Measurements from ENCODE around the gene ALDH1A3.

The ALDH1A3 gene

DNA sequence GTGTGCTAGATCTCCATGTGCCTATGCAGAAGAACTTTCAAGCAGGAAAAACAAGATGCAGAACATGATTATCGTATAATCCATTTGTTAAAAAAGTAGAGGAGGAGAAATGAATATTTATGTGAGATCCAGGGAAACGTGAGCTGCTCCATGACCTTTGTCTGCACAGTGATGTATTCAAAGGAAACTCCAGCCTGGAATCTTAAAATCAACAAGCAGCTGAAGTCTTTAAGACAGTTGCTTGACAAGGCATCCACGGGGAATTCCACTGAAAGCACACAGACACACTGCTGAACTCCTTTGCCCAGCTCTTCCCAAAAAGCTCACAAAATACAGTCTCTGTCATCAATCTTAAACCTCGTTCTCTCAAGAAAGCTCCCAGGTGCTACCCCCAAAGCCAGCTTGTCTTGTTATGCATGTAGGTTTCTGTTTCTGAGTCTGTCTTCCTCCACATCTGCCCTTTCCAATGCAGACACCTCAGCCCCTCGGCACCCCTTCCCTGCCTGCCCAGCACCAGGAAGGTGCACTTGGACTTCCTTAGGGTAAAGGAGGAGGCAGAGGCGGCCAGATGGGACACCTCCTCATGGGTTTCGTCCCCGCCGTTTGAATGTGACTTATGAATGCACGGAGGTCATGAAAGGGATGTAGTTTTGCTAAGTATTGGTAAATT lies 68.3 kb downstream of the ALDH1A3 start:
- ATAC-seq (replicated peaks; ENCODE audit: extremely low read depth, poor library complexity, severe bottlenecking) (no peak), DNase-seq (ENCODE audit: low spot score in 2 of 2) (no peak)
- no peaks in the 10 kb centered on the region for H3K4me1 Mint-ChIP-seq
- no peak overlapping the region for H3K27ac Mint-ChIP-seq (ENCODE audit: low read depth)
- no peak overlapping the region for H3K4me3 Mint-ChIP-seq
- H3K27me3 Mint-ChIP-seq = peaks cover 18% of the 10 kb centered on the region
- H3K9me3 Mint-ChIP-seq = no peaks in the 10 kb centered on the region
- H3K36me3 Mint-ChIP-seq (ENCODE audit: insufficient read depth) = no peaks in the 10 kb centered on the region

DNA sequence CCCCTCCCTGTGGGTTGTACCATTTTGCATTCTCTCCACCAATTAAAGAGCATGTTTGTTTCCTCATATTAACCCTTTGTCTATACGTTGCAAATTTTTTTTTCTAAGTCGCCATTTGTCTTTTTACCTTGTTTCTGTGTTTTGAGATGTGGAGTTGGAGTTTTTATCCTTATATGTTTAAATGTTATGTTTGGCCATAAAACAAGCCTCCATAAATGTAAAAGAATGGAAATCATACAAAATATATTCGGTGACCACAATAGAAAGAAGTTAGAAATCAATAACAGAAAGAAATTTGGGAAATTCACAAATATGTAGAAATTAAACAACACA lies 68.8 kb downstream of the ALDH1A3 start:
- H3K27me3 Mint-ChIP-seq = peaks cover 18% of the 10 kb centered on the region
- ATAC-seq (replicated peaks; ENCODE audit: extremely low read depth, poor library complexity, severe bottlenecking) = no peak
- H3K36me3 Mint-ChIP-seq (ENCODE audit: insufficient read depth) = no peaks in the 10 kb centered on the region
- H3K27ac Mint-ChIP-seq (ENCODE audit: low read depth) = no peak overlapping the region
- no peak for DNase-seq (ENCODE audit: low spot score in 2 of 2)
- H3K4me1 Mint-ChIP-seq = no peaks in the 10 kb centered on the region
- H3K9me3 Mint-ChIP-seq = no peaks in the 10 kb centered on the region
- no peak overlapping the region for H3K4me3 Mint-ChIP-seq

DNA sequence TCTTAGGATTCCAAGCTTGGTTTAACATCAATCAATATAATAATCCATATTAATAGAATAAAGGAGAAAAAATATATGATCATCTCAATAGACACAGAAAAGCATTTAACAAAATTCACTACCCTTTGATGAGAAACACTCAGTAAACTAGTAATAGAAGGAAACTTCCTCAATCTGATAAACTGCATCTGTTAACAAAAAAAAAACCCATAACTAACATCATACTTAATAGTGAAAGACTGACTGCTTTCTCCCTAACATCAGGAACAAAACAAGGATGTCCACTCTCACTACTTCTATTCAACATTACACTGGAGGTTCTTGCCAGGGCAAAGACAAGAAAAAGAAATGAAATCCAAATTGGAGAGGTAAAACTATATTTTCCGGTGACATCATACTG lies 70.1 kb downstream of the ALDH1A3 start:
- Mint-ChIP-seq H3K36me3 (ENCODE audit: insufficient read depth) (no peaks in the 10 kb centered on the region), H3K27ac (ENCODE audit: low read depth) (no peak overlapping the region), H3K27me3 (peaks cover 19% of the 10 kb centered on the region), H3K9me3 (no peaks in the 10 kb centered on the region), H3K4me1 (no peaks in the 10 kb centered on the region), H3K4me3 (no peak overlapping the region)
- no peak for ATAC-seq (replicated peaks; ENCODE audit: extremely low read depth, poor library complexity, severe bottlenecking)
- DNase-seq (ENCODE audit: low spot score in 2 of 2) = no peak

DNA sequence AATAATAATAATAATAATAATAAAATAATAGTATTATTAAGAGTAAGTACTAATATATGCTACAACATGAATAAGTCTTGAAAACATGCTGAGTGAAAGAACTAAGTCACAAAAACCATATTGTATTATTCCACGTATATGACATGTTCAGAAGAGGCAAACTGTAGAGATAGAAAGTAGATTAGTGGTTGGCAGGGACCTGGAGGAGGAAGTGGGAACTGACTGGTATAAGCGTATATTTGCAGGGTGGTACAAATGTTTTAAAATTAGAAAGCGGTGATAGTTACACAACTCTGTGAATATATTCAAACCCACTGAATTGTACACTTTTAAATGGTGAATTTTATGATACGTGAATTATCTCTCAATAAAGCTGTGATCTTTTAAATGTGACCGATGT lies 72.3 kb downstream of the ALDH1A3 start:
- Mint-ChIP-seq H3K9me3 (no peaks in the 10 kb centered on the region), H3K4me1 (no peaks in the 10 kb centered on the region), H3K27ac (ENCODE audit: low read depth) (no peak overlapping the region), H3K27me3 (peaks cover 42% of the 10 kb centered on the region), H3K36me3 (ENCODE audit: insufficient read depth) (no peaks in the 10 kb centered on the region), H3K4me3 (no peak overlapping the region)
- ATAC-seq (replicated peaks; ENCODE audit: extremely low read depth, poor library complexity, severe bottlenecking) = no peak
- DNase-seq (ENCODE audit: low spot score in 2 of 2) = no peak

DNA sequence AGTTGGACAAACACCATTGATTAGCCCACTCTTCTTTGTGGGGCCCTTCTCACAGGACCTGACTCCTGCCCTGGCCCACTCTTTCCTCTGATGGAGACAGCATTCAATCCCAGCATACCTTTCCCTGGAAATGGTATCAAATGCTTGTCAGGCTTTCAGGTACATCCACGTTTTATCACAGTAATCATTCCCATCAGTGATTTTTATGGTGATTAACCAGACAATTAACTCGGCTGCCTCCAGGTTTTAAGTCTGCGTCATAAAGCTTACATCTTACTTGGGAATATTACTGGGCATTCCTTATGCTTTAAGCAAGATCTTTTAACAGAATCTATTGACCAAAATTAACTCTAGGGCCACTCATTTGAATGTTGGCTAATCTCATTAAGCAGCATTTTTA lies 72.9 kb downstream of the ALDH1A3 start:
- ATAC-seq (replicated peaks; ENCODE audit: extremely low read depth, poor library complexity, severe bottlenecking) = no peak
- Mint-ChIP-seq H3K4me1 (no peaks in the 10 kb centered on the region), H3K27me3 (peaks cover 48% of the 10 kb centered on the region), H3K9me3 (no peaks in the 10 kb centered on the region), H3K27ac (ENCODE audit: low read depth) (no peak overlapping the region), H3K36me3 (ENCODE audit: insufficient read depth) (no peaks in the 10 kb centered on the region), H3K4me3 (no peak overlapping the region)
- no peak for DNase-seq (ENCODE audit: low spot score in 2 of 2)

DNA sequence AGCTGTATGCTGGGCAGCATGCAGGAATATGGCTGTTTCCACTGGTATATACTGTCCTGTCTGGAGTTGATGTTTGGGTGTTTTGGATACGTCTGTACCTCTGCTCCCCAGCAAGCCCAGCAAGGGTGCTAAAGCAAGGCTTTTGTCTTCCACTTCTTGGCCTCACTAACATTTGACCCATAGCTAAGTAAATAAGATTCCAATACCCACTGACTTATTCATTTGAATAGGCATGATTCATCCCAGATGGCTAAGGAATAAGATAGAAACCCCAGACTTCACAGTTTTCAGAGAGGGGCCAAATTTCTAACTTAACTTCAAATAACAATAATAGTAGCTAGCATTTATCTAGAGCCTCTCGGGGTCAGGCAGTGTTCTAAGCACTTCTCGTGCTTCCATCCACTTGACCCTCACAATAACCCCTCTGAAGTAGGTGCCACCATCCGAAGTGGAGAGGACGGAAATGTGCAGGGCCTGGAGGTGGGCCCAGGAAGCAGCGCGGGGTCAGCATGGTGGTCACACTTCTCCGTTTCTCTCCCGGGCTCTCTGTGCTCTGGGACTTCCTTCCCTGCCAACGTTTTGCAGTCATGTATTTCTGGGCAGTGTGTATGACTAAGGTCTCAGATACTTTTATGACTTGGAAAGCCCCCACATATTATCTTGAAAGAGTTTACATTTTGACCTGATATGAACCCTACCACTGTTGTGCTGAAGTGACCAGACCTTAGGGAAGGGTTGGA lies 78.9 kb downstream of the ALDH1A3 start:
- H3K36me3 Mint-ChIP-seq (ENCODE audit: insufficient read depth) = peaks cover 3% of the 10 kb centered on the region
- no peak for ATAC-seq (replicated peaks; ENCODE audit: extremely low read depth, poor library complexity, severe bottlenecking)
- H3K4me3 Mint-ChIP-seq = no peak overlapping the region
- H3K27ac Mint-ChIP-seq (ENCODE audit: low read depth) = no peak overlapping the region
- DNase-seq (ENCODE audit: low spot score in 2 of 2) = no peak
- H3K27me3 Mint-ChIP-seq = peaks cover 71% of the 10 kb centered on the region
- H3K9me3 Mint-ChIP-seq = no peaks in the 10 kb centered on the region
- no peaks in the 10 kb centered on the region for H3K4me1 Mint-ChIP-seq

DNA sequence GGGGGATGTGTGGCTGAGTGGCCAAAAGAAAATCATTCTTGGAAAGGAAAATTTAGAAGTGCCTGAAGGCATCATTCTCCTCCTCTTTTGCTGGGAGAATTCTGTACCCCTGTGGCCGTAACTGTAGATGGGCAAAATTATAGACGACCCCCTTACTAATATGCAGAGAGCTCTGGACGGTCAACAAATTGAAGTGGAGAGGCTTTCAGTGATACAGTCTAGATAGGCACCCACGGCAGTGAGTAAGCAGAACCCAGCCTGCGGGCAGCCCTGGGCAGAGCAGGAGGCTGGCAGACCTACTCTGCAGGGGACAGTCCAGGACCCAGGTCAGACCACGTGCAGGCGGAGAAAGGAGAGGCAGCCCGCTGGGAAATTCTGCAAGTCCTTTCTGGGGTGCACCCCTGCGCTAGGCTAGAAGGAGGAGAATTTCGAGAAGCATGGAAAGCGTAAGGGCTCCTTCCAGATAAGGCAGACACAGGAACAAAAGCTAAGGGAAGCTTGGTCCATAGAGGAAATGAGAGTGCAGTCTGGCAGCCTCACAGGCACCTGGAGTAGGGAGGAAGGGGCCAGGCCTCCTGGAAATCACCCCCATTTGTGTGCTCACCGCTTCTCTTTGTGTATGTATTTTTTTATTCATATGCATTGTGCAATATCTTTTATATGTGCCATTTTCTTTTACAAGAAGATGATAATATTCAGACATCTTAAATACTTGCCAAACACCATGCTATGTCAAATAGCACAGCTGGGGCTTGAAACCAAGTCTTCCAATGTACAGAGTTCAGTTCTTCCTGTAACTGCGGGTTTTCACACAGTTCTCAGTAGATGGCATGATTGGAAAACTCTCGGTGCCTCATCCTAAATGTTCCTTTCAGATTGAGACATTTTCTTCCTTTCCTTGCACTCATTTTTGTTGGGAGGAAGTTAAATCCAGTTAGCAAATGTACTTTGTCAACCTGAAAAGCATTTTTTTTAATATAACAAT lies 79.7 kb downstream of the ALDH1A3 start:
- Mint-ChIP-seq H3K9me3 (no peaks in the 10 kb centered on the region), H3K4me3 (no peak overlapping the region), H3K4me1 (no peaks in the 10 kb centered on the region), H3K36me3 (ENCODE audit: insufficient read depth) (peaks cover 3% of the 10 kb centered on the region), H3K27me3 (peaks cover 79% of the 10 kb centered on the region), H3K27ac (ENCODE audit: low read depth) (no peak overlapping the region)
- no peak for DNase-seq (ENCODE audit: low spot score in 2 of 2)
- no peak for ATAC-seq (replicated peaks; ENCODE audit: extremely low read depth, poor library complexity, severe bottlenecking)

Data from central memory CD8-positive, alpha-beta T cell (primary cell).